ENCODE measurements around the gene MAPKAPK2.
A peak's percentile ranks its signal among the peaks of the same experiment; 100 is the strongest.

MAPKAPK2 gene

GRCh38 chr1:206661161-206661820 is 23.4 kb upstream of the MAPKAPK2 start:
- DNase-seq, result no peak

DNA sequence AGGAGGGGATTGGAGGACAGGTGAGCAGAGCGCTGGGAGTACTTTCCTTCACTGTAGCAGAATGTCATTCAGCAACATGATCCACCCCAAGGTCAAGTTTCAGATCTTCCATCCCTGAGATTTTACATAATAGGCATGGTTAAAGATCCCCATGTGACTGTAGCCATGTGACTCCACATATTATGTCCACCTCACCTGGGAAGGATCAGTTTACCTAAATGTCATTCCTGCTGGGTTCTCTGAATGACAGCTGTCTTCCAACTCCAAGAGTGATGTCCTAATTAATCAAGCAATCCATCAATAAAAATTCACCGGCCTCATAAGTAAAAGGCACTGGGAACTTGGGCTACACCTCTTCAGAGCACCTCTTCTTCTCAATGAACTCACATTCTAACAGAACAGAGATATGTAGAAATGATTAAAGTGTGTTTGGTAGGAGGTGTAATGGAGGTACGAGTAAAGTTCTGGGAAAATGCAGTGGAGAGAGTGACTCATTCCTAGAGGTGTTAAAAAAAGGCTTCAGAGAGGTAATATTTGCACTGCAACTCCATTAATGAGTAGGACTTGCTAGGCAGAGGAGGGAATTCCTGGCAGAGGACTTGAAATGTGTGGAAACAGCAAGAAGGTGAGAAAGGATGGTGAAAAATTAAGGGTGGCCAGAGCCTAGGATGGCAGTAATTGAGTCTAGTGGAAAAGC is 22.2 kb upstream of the MAPKAPK2 start:
- no peak for DNase-seq

- no peak for DNase-seq
Measured at GRCh38 chr1:206663362-206663761, 21.3 kb upstream of the MAPKAPK2 start.

DNA sequence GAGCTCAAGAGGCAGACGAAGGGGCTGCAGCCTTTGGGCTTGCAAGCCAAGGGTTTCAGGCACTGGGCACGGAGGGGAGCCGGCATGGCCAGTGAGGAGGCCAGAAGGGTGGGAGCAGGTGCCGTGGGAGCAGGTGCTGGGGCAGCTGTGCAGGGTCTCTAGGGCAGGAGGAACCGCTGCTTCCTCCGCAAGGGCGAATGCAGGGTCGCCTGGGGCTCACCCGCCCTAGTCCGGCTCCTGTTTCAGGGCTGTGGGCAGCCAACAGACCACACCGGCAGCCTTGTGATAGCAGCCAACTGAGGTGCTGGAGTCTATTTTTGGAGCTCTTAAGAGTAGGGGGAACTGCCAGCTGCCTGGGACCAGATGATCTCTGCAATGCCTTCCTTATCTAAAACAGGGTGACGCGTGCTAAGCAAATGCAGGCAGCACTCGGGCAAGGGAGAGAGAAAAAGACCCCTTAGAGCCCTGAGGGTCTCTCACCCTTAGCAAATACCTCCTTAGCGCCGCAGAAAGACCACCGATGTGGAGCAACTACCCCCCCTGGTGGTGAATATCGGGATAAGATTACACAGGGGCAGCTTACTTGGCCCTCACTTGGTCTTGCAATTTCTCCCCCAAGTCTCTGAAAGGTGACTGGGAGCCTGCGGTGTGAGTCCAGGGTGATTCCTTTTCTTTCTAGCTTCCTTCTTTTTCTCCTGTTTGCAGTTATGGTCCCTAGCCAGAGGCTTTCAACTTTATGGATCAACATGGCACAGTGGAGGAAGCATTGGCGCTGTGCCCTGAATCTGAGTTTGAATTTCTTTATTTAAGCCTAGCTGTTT is 20.7 kb upstream of the MAPKAPK2 start:
- DNase-seq, result peak; percentile 41 to 46

- no peak for DNase-seq
Measured at GRCh38 chr1:206664740-206665139, 20.0 kb upstream of the MAPKAPK2 start.

DNA sequence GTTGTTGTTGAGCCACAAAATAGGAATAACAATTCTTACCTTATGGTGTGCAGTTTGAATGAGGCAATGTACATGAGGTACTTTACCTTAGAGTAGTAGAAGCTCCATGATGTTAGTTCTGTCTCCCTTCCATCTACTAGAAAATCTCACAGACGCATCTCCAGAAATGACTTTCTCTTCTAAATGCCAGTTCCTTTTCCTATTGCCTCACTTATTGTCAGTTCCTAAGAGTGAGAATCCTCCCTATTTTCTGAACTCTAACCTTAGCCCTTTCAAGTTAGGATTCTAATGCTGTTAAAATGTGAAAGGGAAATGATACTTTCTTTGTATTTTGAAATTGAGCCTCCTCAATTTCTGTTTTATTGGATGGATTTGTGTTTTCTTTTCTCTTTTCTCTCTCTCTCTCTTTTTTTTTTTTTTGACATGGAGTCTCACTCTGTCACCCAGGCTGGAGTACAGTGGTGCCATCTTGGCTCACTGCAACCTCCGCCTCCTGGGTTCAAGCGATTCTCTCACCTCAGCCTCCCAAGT is 18.6 kb upstream of the MAPKAPK2 start:
- DNase-seq, result no peak

- DNase-seq, result no peak
Measured at GRCh38 chr1:206666954-206667665, 17.6 kb upstream of the MAPKAPK2 start.

GRCh38 chr1:206668351-206668750 is 16.4 kb upstream of the MAPKAPK2 start:
- no peak for DNase-seq

GRCh38 chr1:206668874-206669410 is 15.8 kb upstream of the MAPKAPK2 start:
- no peak for DNase-seq

GRCh38 chr1:206672011-206672688 is 12.6 kb upstream of the MAPKAPK2 start:
- DNase-seq, result no peak

DNA sequence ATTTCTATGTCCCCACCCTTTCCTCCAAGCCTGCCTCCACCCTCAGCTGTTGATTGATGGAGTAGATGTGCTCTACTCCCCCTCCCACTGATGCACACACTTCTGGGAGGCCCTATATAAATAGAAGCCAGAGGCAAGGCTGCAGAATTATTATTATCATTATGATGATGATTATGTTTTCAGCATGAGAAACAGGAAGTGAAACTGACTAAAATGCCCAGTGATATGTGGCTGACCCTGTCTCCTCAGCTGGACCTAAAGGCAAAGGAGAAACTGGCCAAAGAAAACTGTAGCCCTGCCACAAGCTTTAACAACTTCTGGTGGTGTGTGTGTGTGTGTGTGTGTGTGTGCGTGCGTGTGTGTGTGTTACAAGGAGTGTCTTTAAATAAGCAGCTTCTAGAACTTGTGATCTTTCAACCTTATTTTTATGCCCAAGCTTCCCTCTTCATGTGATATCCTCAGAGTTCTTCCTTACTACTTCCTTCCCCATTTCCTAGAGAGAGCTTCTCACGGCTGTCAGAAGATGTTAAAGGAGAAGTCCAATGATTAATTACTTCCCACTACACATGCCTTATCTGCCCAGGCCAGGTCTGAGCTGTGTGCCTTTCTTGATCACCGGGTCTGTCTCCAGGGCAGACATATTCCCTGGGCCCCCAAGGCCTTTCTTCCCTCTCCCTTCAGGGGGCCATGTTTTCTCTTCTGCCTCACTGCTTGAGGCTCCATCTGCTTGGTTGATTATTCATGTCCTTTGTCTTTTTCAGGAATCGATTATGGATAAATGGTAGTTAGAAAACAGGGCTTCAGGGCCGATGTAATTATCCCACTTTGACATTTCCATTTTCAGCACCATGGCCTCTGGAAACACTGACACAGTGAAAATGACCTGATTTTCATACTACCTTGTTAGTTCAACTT is 11.6 kb upstream of the MAPKAPK2 start:
- no peak for DNase-seq

- DNase-seq, result no peak
Measured at GRCh38 chr1:206674236-206674635, 10.5 kb upstream of the MAPKAPK2 start.

DNA sequence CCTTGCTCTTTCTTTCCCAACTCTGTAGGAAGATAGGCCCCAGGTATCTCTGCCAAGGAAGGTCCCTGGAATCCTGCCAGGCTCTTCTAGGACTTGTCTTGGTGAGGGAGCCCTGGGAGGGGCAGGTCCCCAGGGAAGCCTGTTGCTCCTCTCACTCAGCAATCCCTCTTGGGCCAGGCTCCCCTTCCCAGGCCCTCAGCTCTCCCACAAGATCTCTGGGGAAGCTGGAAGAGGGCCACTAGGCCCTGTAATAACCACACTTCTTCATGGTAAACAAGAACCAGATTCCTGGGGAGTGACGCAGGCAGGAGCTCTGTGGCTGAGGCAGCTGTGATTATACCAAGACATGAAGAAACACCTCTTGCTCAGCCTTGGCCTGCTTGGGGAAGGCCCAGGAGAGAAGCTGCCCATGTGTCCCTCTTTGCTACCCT is 9.9 kb upstream of the MAPKAPK2 start:
- DNase-seq, result no peak

GRCh38 chr1:206676499-206676898 is 8.2 kb upstream of the MAPKAPK2 start:
- DNase-seq, result no peak

GRCh38 chr1:206678490-206678889 is 6.2 kb upstream of the MAPKAPK2 start:
- DNase-seq, result no peak

DNA sequence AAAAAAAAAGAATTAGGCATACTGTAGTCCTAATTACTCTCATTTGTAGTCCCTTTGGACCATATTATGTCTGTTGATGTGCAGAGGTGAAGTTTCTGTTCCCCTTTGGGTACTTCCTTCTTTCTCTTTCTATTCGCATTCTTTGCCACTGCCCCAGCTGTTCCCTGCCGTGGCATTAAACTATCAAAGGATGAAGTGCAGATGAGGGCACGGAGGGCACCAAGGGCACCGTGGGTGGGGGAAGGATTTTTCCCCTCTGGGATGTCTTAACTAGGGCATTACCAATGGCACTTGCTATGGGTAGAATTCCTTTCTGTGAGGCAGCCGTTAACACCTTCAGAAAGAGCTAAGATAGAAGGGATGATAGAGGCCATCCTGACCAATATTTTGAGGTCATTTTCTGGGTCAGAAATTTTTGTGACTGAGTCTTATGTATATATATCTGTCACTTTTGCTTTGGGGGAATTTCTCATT is 4.9 kb upstream of the MAPKAPK2 start:
- DNase-seq, result no peak

GRCh38 chr1:206680279-206680678 is 4.4 kb upstream of the MAPKAPK2 start:
- no peak for DNase-seq

- no peak for DNase-seq
Measured at GRCh38 chr1:206681359-206681758, 3.3 kb upstream of the MAPKAPK2 start.

- DNase-seq, result no peak
Measured at GRCh38 chr1:206682111-206682510, 2.6 kb upstream of the MAPKAPK2 start.

- DNase-seq, result no peak
Measured at GRCh38 chr1:206683313-206683712, 1.4 kb upstream of the MAPKAPK2 start.

- no peak for DNase-seq
Measured at GRCh38 chr1:206684003-206684402, 702 bp upstream of the MAPKAPK2 start.
